Measurements from ENCODE around the gene SNAI3. TPM values are rescaled to one million over a fixed set of nuclear protein-coding genes. Genes with fewer than 3 reads are reported as not detected.

Gene SNAI3
- total and polyA plus RNA-seq, 4 donors: 1.1 to 3.8 (median 2.9) TPM

DNA sequence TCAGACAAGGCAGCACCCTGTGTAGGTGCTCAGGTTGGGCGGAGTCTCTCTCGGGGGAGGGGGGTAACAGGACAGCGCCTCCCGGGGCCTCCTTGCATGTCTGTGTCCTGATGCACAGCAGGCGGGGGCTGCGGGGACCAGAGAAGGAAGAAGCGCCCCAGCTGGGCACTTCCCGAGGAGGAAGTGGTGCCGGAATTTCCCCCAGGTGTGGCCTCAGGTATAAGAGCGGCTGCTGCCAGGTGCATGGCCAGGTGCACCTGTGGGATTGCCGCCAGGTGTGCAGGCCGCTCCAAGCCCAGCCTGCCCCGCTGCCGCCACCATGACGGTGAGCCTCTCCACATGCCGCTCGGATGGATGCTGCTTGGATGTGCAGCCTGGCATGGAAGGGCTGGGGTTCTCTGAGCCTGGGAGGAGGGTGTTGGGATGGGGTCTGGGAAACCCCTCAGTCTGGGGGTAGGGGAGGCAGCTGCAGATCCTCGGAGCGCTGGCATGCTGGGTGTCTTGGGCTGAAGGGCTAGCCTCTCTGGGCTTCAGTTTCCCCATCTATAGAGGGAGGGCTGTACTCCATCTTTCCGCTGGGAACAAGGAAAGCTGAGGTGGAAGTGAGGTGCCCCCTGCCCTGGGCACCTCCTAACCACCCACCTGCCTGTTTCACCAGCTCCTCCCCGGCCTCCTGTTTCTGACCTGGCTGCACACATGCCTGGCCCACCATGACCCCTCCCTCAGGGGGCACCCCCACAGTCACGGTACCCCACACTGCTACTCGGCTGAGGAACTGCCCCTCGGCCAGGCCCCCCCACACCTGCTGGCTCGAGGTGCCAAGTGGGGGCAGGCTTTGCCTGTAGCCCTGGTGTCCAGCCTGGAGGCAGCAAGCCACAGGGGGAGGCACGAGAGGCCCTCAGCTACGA lies 47.7 kb downstream of the SNAI3 start, which contains the start of gene IL17C:
IL17C (plus strand) TSS at position 250 of the 908 bp plus-strand sequence; CDS start at position 320, 70 bp downstream.
- Histone ChIP-seq H3K9ac (ENCODE audit: insufficient read depth in 1 of 2, low read length in 2 of 2) (no peak within 1 kb of the TSS), H3K27me3 (ENCODE audit: control insufficient read depth in 3 of 3, insufficient read depth in 3 of 3, low read length in 2 of 3) (peaks cover 0 to 54% (median 26%) of the 10 kb centered on the region in 3 donors), H3K4me3 (no peak within 1 kb of the TSS), H3K36me3 (ENCODE audit: control insufficient read depth in 4 of 4, insufficient read depth in 4 of 4, low read length in 4 of 4) (peaks cover 0 to 11% (median 0%) of the 10 kb centered on the region in 4 donors), H3K4me1 (ENCODE audit: control insufficient read depth in 5 of 5, insufficient read depth in 5 of 5, low read length in 5 of 5) (peaks cover 0 to 11% (median 0%) of the 10 kb centered on the region in 5 donors), H3K27ac (ENCODE audit: low read depth in 1 of 2, low read length in 1 of 2) (no peak within 1 kb of the TSS), H3K9me3 (ENCODE audit: control insufficient read depth in 4 of 4, insufficient read depth in 3 of 4, low read length in 3 of 4) (peaks cover 0 to 2% (median 0%) of the 10 kb centered on the region in 4 donors)
- 38 to 40% methylated on average over 27 of the region's 27 CpGs for WGBS, 2 donors
- ATAC-seq (ENCODE audit: insufficient read depth, low FRiP score) (no peak), DNase-seq (peak in 1 of 3 donors; percentile 37)
- TF ChIP-seq, protein P1, sequence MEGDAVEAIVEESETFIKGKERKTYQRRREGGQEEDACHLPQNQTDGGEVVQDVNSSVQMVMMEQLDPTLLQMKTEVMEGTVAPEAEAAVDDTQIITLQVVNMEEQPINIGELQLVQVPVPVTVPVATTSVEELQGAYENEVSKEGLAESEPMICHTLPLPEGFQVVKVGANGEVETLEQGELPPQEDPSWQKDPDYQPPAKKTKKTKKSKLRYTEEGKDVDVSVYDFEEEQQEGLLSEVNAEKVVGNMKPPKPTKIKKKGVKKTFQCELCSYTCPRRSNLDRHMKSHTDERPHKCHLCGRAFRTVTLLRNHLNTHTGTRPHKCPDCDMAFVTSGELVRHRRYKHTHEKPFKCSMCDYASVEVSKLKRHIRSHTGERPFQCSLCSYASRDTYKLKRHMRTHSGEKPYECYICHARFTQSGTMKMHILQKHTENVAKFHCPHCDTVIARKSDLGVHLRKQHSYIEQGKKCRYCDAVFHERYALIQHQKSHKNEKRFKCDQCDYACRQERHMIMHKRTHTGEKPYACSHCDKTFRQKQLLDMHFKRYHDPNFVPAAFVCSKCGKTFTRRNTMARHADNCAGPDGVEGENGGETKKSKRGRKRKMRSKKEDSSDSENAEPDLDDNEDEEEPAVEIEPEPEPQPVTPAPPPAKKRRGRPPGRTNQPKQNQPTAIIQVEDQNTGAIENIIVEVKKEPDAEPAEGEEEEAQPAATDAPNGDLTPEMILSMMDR (IDR thresholded peaks at IDR 0.05; ENCODE audit: control extremely low read depth, extremely low read depth): no peak

DNA sequence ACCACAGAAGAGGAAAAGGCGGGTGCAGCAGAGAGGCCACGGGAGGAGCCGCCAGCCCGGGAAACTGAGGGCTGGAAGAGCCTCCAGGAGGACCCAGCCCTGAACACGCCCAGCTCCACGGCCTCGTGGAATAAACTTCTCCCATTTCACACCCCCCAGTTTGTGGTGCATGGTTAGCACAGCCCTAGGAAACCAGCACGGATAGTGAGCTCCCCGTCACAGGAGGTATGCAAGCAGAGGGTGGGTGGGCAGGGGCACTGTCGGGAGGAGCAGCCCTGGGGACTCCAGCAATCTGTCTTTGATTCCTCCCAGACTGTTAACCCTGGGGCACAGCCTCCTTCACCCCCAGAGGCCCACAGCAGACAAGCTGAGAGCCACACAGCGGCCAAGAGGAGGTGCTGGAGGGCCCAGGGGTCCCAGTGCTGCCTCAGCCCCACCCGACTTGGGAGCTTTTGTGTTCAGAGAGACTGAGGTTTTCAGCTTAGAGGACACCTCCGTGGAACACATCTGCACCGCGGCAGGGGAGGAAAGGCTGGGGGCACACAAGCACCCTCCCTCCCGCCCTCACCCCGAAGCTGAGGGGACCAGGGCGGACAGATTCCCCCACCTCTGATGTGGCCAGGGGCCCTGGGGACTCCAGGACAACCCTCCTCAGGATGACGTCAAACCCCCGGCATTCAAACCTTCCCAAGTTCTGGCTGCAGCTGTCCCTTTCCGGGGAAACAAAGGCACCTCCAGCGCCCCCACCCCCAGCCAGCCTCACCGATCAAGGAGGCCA lies 49.6 kb downstream of the SNAI3 start:
- WGBS, 2 donors: 69 to 70% methylated on average over 23 of the region's 23 CpGs
- Histone ChIP-seq H3K4me3 (no peak overlapping the region), H3K4me1 (ENCODE audit: control insufficient read depth in 5 of 5, insufficient read depth in 5 of 5, low read length in 5 of 5) (peaks cover 0 to 11% (median 0%) of the 10 kb centered on the region in 5 donors), H3K9ac (ENCODE audit: insufficient read depth in 1 of 2, low read length in 2 of 2) (no peak overlapping the region), H3K9me3 (ENCODE audit: control insufficient read depth in 4 of 4, insufficient read depth in 3 of 4, low read length in 3 of 4) (peaks cover 0 to 2% (median 0%) of the 10 kb centered on the region in 4 donors), H3K27me3 (ENCODE audit: control insufficient read depth in 3 of 3, insufficient read depth in 3 of 3, low read length in 2 of 3) (peaks cover 0 to 54% (median 26%) of the 10 kb centered on the region in 3 donors), H3K27ac (ENCODE audit: low read depth in 1 of 2, low read length in 1 of 2) (no peak overlapping the region), H3K36me3 (ENCODE audit: control insufficient read depth in 4 of 4, insufficient read depth in 4 of 4, low read length in 4 of 4) (peaks cover 0 to 12% (median 0%) of the 10 kb centered on the region in 4 donors)
- TF ChIP-seq, protein P1 (IDR thresholded peaks at IDR 0.05; ENCODE audit: control extremely low read depth, extremely low read depth): no peak
- no peak for ATAC-seq (ENCODE audit: insufficient read depth, low FRiP score)
- DNase-seq: no peak

DNA sequence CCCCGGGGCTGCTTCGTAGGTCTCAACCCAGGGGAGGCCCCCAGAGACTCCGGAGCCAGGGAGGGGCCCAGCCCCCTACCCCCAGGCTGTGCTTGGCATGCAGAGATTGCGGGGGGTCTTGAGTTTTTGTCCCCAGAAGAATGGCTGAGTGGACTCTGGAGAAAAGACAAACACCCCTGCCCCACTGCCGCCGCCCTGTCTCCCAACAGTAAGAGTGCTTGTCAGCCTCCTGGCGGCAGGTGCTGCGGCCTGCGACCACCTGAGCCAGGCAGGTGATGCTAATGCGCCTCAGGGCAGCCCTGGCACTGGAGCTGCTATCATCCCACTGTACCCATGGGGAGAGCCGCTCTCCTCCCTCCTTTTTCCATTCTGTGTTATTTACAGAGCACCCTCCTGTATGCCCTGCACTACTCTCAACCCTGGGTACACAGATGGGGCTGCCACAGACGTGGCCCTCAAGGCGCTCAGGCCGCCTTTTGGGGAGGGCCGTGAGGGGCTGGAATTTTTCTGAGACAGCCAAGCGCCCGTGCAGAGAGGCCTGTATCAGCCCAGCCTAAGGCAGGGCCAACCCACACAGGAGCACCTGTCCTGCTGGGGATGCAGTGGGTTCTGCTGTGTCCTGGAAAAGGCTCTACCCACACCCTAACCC lies 50.5 kb downstream of the SNAI3 start:
- TF ChIP-seq, protein P1 (IDR thresholded peaks at IDR 0.05; ENCODE audit: control extremely low read depth, extremely low read depth): no peak
- H3K4me3 ChIP-seq: no peak overlapping the region
- DNase-seq (no peak), ATAC-seq (ENCODE audit: insufficient read depth, low FRiP score) (no peak)
- no peak overlapping the region for H3K9ac ChIP-seq (ENCODE audit: insufficient read depth in 1 of 2, low read length in 2 of 2)
- no peak overlapping the region for H3K27ac ChIP-seq (ENCODE audit: low read depth in 1 of 2, low read length in 1 of 2)
- H3K9me3 ChIP-seq (ENCODE audit: control insufficient read depth in 4 of 4, insufficient read depth in 3 of 4, low read length in 3 of 4): peaks cover 0 to 2% (median 0%) of the 10 kb centered on the region in 4 donors
- peaks cover 0 to 19% (median 0%) of the 10 kb centered on the region in 4 donors for H3K36me3 ChIP-seq (ENCODE audit: control insufficient read depth in 4 of 4, insufficient read depth in 4 of 4, low read length in 4 of 4)
- peaks cover 0 to 48% (median 26%) of the 10 kb centered on the region in 3 donors for H3K27me3 ChIP-seq (ENCODE audit: control insufficient read depth in 3 of 3, insufficient read depth in 3 of 3, low read length in 2 of 3)
- 90 to 92% methylated on average over 17 of the region's 17 CpGs for WGBS, 2 donors
- H3K4me1 ChIP-seq (ENCODE audit: control insufficient read depth in 5 of 5, insufficient read depth in 5 of 5, low read length in 5 of 5): peaks cover 0 to 11% (median 0%) of the 10 kb centered on the region in 5 donors

Data from lung (tissue), 12 donors.